Measurements from ENCODE around the gene UGT1A9. TPM values are rescaled to one million over a fixed set of nuclear protein-coding genes. Genes with fewer than 3 reads are reported as not detected.

Gene UGT1A9
- polyA plus RNA-seq, 1 donor from 2014 or later: not detected

GRCh38 chr2:233674314-233674713, 2.6 kb downstream of the UGT1A9 start:
- no peak for TF ChIP-seq POLR2AphosphoS5 (IDR thresholded peaks at IDR 0.05)
- no peak for TF ChIP-seq CTCF (IDR thresholded peaks at IDR 0.05; ENCODE audit: poor library complexity, severe bottlenecking)
- TF ChIP-seq TAF1 (IDR thresholded peaks at IDR 0.05; ENCODE audit: low read depth): no peak
- no peak for TF ChIP-seq REST (IDR thresholded peaks at IDR 0.05; ENCODE audit: borderline replicate concordance)
- TF ChIP-seq SMC3 (conservative IDR thresholded peaks at IDR 0.05; ENCODE audit: poor library complexity): no peak
- TF ChIP-seq EZH2 (IDR thresholded peaks at IDR 0.05; ENCODE audit: borderline replicate concordance, insufficient read depth, low read length, poor library complexity, severe bottlenecking): no peak
- TF ChIP-seq MXI1 (conservative IDR thresholded peaks at IDR 0.05; ENCODE audit: poor library complexity, severe bottlenecking): no peak
- no peak for TF ChIP-seq EP300 (conservative IDR thresholded peaks at IDR 0.05; ENCODE audit: poor library complexity, severe bottlenecking)
- Histone ChIP-seq H3K27me3 (ENCODE audit: insufficient read depth, low read depth, low read length) (no peaks in the 10 kb centered on the region), H3K79me2 (replicated peaks; ENCODE audit: insufficient read depth, low read length) (no peaks in the 10 kb centered on the region), H3K27ac (ENCODE audit: low read length) (no peak overlapping the region), H3K9ac (ENCODE audit: low read length) (no peak overlapping the region), H3K9me3 (ENCODE audit: low read length) (no peaks in the 10 kb centered on the region), H2AFZ (ENCODE audit: low read depth, low read length) (no peak overlapping the region), H3F3A (ENCODE audit: insufficient read depth, low read length, poor library complexity, severe bottlenecking) (no peaks in the 10 kb centered on the region), H3K4me2 (ENCODE audit: low read length) (no peak overlapping the region), H3K4me3 (ENCODE audit: low read length) (no peak overlapping the region), H4K20me1 (ENCODE audit: insufficient read depth) (no peaks in the 10 kb centered on the region), H3K36me3 (ENCODE audit: insufficient read depth, low read length) (no peaks in the 10 kb centered on the region), H3K9me2 (ENCODE audit: insufficient read depth, low read length) (no peaks in the 10 kb centered on the region)

GRCh38 chr2:233674995-233675394, 3.3 kb downstream of the UGT1A9 start:
- Histone ChIP-seq H3K36me3 (ENCODE audit: insufficient read depth, low read length) (no peaks in the 10 kb centered on the region), H3K9me3 (ENCODE audit: low read length) (no peaks in the 10 kb centered on the region), H2AFZ (ENCODE audit: low read depth, low read length) (no peak overlapping the region), H3K4me2 (ENCODE audit: low read length) (no peak overlapping the region), H3F3A (ENCODE audit: insufficient read depth, low read length, poor library complexity, severe bottlenecking) (no peaks in the 10 kb centered on the region), H3K9me2 (ENCODE audit: insufficient read depth, low read length) (no peaks in the 10 kb centered on the region), H3K9ac (ENCODE audit: low read length) (no peak overlapping the region), H3K27ac (ENCODE audit: low read length) (no peak overlapping the region), H3K4me3 (ENCODE audit: low read length) (no peak overlapping the region), H4K20me1 (ENCODE audit: insufficient read depth) (no peaks in the 10 kb centered on the region), H3K79me2 (replicated peaks; ENCODE audit: insufficient read depth, low read length) (no peaks in the 10 kb centered on the region), H3K27me3 (ENCODE audit: insufficient read depth, low read depth, low read length) (no peaks in the 10 kb centered on the region)
- no peak for TF ChIP-seq CTCF (IDR thresholded peaks at IDR 0.05; ENCODE audit: poor library complexity, severe bottlenecking)
- no peak for TF ChIP-seq EP300 (conservative IDR thresholded peaks at IDR 0.05; ENCODE audit: poor library complexity, severe bottlenecking)
- TF ChIP-seq POLR2AphosphoS5 (IDR thresholded peaks at IDR 0.05): no peak
- TF ChIP-seq TAF1 (IDR thresholded peaks at IDR 0.05; ENCODE audit: low read depth): no peak
- TF ChIP-seq EZH2 (IDR thresholded peaks at IDR 0.05; ENCODE audit: borderline replicate concordance, insufficient read depth, low read length, poor library complexity, severe bottlenecking): no peak
- TF ChIP-seq RAD21 (conservative IDR thresholded peaks at IDR 0.05): no peak
- no peak for TF ChIP-seq REST (IDR thresholded peaks at IDR 0.05; ENCODE audit: borderline replicate concordance)
- no peak for TF ChIP-seq MXI1 (conservative IDR thresholded peaks at IDR 0.05; ENCODE audit: poor library complexity, severe bottlenecking)
- TF ChIP-seq SMC3 (conservative IDR thresholded peaks at IDR 0.05; ENCODE audit: poor library complexity): no peak

All from neural cell (in vitro differentiated cells).